Progenitor cell of endocrine pancreas (in vitro differentiated cells): Measurements from ENCODE around the gene HIRIP3. TPM values are rescaled to one million over a fixed set of nuclear protein-coding genes. Genes with fewer than 3 reads are reported as not detected.

ENCODE experiments used
- DNase-seq: peaks from one replicate; pipeline ENCODE4 v3.0.0; 2021; ENCODE audit warnings: low spot score; ENCODE audit not compliant: unreplicated experiment
- H3K27ac Mint-ChIP-seq: 2 replicates; pipeline ENCODE4 v1.8.0; 2021; ENCODE audit warnings: mild to moderate bottlenecking, moderate library complexity, mixed read lengths
- H3K27me3 Mint-ChIP-seq: 2 replicates; pipeline ENCODE4 v1.8.0; 2021; ENCODE audit warnings: mixed read lengths
- H3K36me3 Mint-ChIP-seq: 2 replicates; pipeline ENCODE4 v1.8.0; 2022; ENCODE audit warnings: mixed read lengths; ENCODE audit not compliant: insufficient read depth
- H3K4me1 Mint-ChIP-seq: 2 replicates; pipeline ENCODE4 v1.8.0; 2021; ENCODE audit warnings: low read depth, mixed read lengths
- H3K4me3 Mint-ChIP-seq: 2 replicates; pipeline ENCODE4 v1.8.0; 2021; ENCODE audit warnings: low read depth, mild to moderate bottlenecking, moderate library complexity, mixed read lengths
- H3K9me3 Mint-ChIP-seq: 2 replicates; pipeline ENCODE4 v1.8.0; 2021; ENCODE audit warnings: low read depth, mixed read lengths
- CTCF ChIP-seq: fragments of 200-600 bp; sonication (generic); IDR thresholded peaks from one replicate; pipeline ENCODE4 v1.5.0; 2021; ENCODE audit warnings: antibody characterized with exemption, mild to moderate bottlenecking; ENCODE audit not compliant: unreplicated experiment
- total RNA-seq: library from RNA; stranded (reverse); gene quantifications from 2 replicates; pipeline ENCODE4 v1.2.1, GENCODE V29; 2021

The HIRIP3 gene
- total RNA-seq, 1 donor from 2014 or later: 11.4 TPM

GRCh38 chr16:30007378-30007895 lies 12.0 kb upstream of the HIRIP3 start:
- peaks cover 5% of the 10 kb centered on the region for H3K36me3 Mint-ChIP-seq
- peaks cover 37% of the 10 kb centered on the region for H3K27me3 Mint-ChIP-seq
- no peaks in the 10 kb centered on the region for H3K9me3 Mint-ChIP-seq
- DNase-seq: no peak
- no peak overlapping the region for H3K4me3 Mint-ChIP-seq
- no peak for TF ChIP-seq CTCF
- H3K27ac Mint-ChIP-seq: no peak overlapping the region
- peaks cover 3% of the 10 kb centered on the region for H3K4me1 Mint-ChIP-seq

- Mint-ChIP-seq H3K4me1 (no peaks in the 10 kb centered on the region), H3K27ac (no peak overlapping the region), H3K4me3 (no peak overlapping the region), H3K9me3 (no peaks in the 10 kb centered on the region), H3K36me3 (peaks cover 4% of the 10 kb centered on the region), H3K27me3 (peaks cover 30% of the 10 kb centered on the region)
- DNase-seq: no peak
- TF ChIP-seq CTCF: no peak
Measured at GRCh38 chr16:30006659-30007377, 11.4 kb upstream of the HIRIP3 start.

GRCh38 chr16:30006095-30006473 lies 10.7 kb upstream of the HIRIP3 start:
- H3K9me3 Mint-ChIP-seq: no peaks in the 10 kb centered on the region
- peaks cover 4% of the 10 kb centered on the region for H3K36me3 Mint-ChIP-seq
- H3K4me1 Mint-ChIP-seq: no peaks in the 10 kb centered on the region
- no peak overlapping the region for H3K27ac Mint-ChIP-seq
- no peak overlapping the region for H3K4me3 Mint-ChIP-seq
- no peak for TF ChIP-seq CTCF
- H3K27me3 Mint-ChIP-seq: peaks cover 28% of the 10 kb centered on the region
- DNase-seq: no peak

- no peaks in the 10 kb centered on the region for H3K9me3 Mint-ChIP-seq
- TF ChIP-seq CTCF: peak; percentile 72
- H3K36me3 Mint-ChIP-seq: peaks cover 4% of the 10 kb centered on the region
- H3K4me3 Mint-ChIP-seq: no peak overlapping the region
- DNase-seq: no peak
- peaks cover 27% of the 10 kb centered on the region for H3K27me3 Mint-ChIP-seq
- no peaks in the 10 kb centered on the region for H3K4me1 Mint-ChIP-seq
- no peak overlapping the region for H3K27ac Mint-ChIP-seq
Measured at GRCh38 chr16:30005341-30006094, 10.1 kb upstream of the HIRIP3 start.

- H3K9me3 Mint-ChIP-seq: no peaks in the 10 kb centered on the region
- peaks cover 4% of the 10 kb centered on the region for H3K36me3 Mint-ChIP-seq
- TF ChIP-seq CTCF: no peak
- no peaks in the 10 kb centered on the region for H3K4me1 Mint-ChIP-seq
- H3K27ac Mint-ChIP-seq: no peak overlapping the region
- H3K4me3 Mint-ChIP-seq: no peak overlapping the region
- H3K27me3 Mint-ChIP-seq: peaks cover 21% of the 10 kb centered on the region
- no peak for DNase-seq
Measured at GRCh38 chr16:30004811-30005242, 9.4 kb upstream of the HIRIP3 start.
